IPS-NIHi7 (cell line): Measurements from ENCODE around the gene HOXA6.

Experiments
- DNase-seq: peaks from one replicate; pipeline ENCODE4 v3.0.0; 2012; ENCODE audit warnings: mixed read lengths; ENCODE audit errors: extremely low spot score

The HOXA6 gene

DNA sequence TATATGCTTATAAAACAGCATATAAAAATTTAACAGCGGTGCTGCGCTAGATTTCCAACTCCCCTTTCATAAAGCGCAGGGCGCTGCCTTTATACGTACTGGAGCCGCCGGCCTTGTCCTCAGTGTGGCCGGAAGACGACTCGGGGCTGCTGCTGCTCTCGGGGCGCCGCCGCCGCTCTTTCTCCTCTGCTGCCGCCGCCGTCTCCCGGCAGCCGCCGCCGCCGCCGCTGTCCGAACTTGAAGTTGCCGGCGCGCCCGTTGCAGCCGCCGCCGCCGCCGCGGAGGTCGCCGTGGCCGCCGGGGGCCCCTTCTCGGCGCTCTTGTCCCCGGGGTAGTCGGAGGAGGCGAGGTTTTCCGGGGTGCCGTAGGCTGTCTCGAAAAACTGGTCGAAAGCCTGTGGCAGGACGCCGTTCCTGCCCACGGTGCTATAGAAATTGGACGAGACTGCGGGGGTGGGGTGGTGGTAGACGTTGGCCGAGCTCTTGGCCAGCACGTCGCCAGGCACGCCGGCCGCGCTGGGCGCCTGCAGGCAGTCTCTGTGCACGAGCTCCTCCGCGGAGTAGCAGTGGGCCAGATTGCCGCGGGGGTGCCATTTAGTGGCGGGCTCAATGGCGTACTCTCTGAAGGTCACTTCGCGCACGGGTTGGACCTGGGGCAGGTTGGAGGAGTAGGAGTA, 36.9 kb upstream of the HOXA6 start:
- DNase-seq, result no peak

DNA sequence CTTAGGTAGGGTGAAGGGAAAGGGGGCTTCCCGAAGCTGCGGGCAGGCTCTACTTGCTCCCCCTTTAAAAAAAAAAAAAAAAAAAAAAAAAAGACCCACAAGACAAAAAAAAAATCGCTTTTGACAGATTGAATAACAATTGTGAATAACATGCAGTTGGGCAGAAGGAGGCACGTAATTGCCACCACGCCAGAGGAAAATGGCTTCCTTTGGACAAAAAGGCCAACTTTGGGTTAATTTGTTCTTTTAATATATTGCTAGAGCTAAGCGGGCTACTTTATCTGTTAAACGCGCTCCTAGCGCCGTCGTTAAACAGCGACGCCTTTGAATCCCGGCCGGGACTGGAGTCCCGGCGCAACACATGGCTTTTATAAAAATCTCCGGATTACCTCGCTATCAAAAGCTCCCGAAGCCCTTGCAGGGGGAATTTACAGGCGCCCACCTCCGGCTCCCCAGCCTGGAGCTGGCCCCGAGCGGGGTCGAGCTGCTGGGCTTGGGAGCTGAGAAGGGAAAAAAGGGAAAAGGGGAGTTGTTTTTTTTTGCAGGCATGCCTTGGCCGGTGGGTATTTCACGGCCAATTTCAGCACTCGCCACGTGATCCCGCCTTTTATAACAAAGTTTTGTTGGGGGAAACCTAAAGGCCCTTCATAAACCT, 36.2 kb upstream of the HOXA6 start:
- DNase-seq, result no peak

DNA sequence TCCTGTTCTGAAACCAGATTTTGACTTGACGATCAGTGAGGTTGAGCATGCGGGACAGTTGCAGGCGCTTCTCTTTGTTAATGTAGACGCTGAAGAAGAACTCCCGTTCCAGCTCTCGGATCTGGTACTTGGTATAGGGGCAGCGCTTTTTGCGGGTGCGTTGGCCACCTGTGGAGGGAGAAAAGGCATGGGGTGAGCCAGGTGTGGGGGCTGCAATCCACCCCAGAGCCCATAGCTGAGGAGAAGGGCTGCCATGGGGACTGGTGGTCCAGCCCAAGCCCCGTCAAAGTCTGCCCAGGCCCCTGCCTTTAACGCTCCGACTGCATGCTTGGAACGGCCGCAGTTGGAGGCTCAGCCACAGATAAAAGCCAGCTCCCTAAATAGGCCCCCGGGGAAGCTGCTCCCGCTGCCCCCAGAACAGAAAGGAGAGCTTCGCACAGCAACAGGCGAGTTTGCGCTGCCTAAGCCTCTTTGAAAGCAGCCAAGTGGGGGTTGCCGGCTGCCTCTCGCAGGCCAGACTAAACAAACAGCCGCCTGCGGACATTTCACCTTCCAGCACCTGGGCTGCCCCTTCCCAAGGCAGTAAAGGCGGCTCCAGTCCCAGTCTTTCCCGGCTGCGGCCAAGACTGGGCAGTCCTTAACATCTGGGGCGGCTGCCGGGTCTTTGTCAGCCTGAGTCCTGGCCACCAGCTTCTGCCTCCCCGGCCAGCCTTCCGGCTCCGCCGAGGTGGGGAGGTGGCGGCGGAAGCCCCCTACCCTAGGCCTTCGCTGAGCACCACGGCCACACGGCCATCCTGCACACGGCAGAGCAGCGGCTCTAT, 35.5 kb upstream of the HOXA6 start:
- DNase-seq, result no peak

DNA sequence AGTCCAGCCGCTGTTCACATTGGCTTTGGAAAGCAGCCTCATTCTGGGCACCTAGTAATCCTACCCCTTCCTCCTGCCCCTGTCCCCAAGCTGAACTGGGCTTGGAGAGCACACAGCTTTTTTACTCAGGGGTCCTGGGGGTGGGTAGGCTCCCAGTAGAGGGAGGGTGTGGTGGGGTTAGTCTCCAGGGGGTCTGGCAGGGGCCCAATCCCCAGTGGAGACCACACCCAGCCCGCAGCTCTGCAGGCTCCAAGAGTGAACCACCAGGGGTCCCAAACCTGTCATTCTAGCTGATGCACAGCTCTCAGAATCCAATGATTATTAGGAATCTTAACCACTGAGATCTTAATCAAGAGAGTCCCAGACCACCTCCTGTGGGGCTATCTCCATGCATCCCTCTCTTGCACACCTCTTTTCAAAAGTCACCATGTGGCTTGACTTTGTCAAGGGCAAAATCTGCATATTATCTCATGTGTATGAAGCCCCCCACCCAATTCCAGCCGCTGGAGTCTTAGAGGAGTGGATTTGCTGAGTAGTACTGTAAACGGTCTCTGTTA, 34.8 kb upstream of the HOXA6 start:
- DNase-seq, result no peak

DNA sequence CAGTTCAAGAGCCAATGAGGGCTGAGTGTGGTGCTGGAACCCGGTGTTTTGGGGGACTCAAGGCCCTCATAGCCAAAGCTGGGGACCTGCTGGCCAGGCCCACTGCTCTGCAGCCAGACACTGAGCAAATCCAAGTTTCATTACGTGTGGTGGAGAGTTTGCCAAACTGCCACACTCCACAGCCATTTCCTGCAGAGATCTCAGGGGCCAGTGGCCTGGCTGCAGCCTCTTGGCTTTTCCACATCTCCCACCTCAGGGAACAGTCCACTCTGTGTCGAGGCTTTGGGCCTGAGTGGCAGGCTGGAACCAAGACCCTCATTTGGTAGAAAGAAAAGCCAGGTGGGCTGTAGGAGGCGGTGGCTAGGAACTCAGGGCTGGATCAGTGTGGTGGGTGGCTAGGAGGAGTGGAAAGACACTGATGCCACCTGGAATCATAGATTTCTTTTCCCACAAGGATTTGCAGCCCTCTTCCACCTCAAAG, 34.3 kb upstream of the HOXA6 start:
- no peak for DNase-seq

DNA sequence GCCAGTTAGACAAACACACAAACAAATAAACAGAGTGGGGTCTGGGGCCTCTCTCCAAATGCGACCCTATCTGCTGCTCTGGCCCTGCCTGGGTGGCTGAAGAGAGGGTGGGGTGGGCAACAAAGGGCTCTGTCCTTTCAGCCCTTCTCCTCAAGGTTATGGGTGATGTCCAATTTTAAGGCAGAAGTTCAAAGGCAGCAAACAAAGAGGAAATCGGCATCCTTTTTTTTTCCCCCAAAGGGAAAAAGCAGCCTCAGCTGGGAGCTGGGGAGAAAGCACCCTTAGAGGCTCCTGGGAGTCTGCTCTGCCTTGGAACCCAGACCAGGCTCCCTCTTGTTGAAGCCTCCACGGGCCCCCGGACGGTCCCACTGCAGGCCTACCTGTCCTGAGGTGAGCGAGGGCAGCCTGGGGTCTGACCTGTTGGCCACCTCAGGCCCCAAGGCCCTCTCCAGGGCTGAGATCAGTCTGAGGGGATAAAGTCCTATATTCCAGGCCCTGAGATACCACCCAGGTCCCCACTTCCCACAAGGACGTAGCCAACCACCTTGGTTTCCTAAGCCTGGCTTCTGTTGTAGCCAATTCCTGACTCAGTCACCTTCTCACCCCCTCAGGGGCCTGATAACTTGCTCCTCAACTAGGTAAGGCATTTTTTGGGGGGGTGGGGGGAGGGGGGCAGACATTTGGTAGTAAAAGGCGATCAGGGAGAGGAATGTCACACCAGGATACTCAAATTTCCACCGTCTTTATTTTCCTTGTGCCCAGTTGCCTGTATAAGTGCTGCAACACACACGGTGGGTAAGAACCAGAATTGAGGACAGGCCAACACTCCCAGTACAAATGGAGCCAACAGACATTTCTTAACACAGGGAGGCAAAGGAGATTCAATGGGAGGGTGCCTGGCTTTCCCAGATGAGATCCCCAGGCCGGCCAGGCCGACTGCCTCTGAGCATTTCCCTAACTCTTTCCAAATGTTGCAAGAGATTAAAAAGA, 33.2 kb upstream of the HOXA6 start:
- no peak for DNase-seq

DNA sequence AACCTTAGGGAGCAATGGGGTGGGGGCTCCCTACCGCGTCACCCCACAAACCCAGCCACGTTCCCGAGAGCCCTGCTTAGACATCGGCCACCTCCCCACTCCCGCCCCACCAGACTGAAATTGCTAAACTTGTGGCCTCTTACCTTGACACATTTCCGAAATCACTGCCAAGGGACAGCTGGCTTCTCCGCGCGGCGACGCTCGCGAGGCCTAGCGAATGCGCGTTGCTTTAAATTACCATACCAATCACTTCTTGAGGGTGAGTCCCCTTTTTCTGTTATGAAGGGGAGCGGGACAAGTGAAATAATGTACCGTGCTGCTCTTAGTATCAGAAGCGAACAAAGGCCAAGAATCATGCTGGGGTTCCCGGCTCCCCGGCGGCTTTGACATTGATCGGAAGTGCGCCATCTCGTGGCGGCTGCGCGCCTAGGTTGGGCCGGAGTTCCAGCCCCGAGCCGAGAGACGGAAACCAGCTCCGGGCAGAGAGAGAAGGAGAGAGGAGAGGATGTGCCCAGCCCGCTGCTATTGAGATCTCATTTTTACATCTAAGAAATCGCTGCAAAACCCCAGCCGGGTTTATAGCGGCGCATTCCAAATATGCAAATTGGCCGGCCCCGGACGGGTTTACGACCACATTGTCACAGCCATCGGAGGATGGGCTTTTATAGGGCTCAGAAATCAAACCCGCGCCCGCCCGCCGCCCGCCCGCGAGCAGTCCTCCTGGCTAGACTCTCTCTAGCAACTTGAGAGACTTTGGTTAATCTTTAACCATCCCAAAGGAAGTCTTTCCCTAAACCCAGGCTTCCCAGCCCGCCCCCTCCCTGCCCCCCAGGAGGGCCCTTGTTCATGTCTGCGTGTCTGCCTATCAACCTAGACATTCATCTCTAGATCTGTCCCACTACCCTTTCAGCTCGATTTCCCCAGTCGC, 32.2 kb upstream of the HOXA6 start:
- DNase-seq, result peak; percentile 81

DNA sequence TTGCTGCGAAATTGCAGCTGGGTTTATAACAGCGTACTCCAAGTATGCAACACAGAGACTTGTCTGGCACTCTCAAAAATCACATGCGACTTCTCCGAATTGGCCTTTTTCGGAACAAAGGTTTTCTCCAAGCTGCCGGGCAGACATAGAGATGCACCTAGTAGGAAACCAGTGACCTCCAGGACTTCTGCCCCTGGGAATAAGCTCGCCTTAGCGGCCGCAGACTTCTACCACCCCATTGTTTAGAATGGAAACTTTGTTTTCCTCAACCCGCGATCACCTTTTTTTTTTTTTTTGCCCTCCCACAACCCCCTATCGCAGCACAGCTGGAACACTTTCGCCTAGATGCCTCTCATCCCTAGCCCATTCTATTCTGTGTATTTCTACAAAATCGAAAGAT, 31.5 kb upstream of the HOXA6 start:
- DNase-seq, result no peak

DNA sequence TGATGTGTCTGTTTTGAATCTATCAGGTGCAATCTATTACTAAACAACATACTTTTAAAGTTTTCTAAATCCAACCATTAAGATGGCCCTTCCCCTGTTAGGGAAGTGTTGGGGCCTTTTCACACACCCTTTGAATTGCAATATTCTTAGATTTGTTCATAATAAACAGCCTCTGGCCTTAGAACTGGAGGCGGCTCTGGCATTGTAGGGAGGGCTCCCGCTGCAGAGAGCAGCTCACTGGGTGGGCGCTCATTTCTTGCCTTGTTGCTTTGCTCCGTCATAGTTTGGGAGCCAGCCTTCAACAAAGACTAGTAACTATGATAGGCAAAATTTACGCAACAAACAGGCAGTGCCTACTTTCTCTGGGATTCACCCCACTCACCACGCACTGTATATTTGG, 30.8 kb upstream of the HOXA6 start:
- no peak for DNase-seq

DNA sequence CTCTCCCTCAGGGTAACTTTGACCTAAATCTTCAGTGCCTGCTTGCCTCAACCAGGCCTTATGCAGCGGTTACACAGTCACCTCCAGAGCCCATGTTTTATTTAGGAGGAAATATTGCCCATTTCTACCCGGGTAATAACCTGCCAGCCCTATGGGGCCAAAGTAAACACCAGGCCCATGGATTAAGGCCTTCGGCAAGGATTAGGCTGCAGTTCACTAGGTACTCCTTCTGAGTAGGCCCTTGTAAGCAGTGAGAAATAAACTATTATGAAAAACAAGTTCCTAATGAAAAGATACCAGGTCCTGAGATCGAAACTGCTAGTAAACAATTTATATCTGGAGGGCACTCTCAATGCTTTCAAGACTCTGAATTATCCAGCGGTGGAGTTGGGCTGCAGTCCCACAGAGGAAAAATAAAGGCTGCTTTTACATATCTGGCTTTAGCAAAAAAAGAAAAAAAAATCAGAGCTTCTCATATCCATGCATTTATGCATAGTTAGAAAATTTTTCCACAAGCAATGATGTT, 30.3 kb upstream of the HOXA6 start:
- no peak for DNase-seq

DNA sequence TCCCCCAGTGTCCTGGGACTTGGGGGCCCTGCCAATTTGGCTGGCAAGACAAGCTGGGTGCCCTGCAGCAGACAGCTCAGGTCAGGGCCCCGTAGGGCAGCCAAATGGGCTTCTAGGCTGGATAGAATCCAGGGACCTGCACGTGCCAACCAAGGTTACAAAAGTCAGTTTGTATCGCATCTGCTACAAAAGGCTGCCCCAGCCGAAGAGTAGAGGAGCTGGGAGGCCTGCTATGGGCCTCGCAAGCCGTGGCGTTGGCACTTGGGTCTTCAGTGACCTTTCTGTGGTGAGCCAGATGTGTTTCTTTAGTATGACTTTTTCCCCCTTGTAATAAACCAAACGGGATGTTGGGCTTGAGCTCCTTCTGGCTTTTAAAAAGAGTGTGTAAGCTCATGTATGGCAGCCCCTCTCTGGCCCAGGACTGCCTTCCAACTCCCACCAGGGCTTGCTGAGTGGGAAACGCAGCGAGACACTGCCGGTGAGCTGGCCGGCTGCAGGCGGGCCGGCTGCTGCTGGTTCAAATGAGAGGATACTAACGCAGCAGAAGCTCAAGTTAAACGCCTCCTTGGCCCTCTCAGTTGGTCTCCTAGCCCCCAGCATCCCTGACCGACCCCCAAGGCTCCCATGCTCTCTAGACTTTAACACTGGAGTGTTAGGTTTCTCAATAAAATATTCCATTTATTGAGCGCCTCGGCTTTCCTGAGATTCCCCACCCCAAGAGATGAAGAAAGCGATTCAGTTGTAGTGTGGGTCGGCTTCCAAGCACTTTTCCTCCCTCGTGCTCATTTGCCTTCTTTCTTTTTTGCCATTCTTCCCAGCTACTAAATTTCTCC, 29.6 kb upstream of the HOXA6 start:
- no peak for DNase-seq

DNA sequence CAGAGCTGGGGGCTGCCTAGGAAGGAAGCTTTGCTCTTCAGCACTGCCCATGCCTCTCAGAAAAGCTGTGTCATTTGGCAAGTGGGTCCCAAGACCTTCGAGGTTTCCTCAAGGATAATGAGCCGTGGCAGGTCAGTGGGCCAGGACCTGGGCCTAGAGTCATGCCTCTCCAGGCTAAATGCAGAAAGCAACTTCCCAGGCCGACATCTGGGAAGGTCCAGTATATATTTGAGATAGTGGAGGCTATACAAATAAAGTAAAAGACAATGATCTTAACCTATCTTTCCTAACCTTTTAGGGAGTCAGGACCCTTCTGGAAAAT, 28.9 kb upstream of the HOXA6 start:
- DNase-seq, result no peak

DNA sequence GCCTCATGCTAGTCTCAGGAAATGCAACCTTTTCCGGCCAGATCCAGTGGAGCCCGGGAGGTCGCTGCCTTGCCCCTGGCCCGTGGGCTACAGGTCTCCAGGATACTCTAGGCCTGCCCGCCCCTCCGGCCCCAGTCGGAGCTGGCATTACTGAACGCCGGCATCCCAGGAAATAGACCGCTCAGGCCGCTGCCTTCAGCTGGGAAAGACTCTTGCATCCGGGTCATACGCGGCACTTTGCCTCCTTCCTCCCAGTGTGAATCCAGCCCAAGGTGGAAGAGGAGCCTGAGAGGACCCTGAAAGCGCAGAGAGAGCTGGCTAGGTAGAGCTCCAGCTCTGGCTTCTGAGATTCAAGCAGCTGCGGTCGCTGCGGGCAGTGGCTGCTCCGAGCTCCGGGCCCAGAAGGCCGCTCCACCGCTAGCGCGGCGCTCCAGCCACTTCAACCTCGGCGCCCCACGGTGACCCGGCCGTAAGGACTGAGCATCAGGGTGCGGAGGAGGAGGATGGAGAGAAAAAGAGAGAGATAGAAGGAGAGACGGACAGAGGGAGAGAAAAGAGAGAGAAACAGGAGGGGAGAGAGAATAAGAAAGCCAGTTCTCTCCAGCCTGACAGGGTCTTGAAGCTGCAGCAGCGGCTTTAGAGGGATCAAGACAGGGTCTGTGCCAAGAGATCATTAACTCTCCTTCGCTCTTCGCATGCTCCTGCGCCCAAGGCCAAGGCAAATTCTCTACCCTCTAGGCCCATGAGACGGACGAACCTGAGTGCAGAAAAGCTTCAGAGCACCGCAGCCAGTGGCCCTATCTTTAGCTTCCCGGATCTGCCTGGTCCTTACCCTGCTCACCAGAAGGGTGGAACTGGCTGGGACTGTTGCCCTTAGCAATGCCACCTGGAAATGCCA, 28.3 kb upstream of the HOXA6 start:
- DNase-seq, result no peak

DNA sequence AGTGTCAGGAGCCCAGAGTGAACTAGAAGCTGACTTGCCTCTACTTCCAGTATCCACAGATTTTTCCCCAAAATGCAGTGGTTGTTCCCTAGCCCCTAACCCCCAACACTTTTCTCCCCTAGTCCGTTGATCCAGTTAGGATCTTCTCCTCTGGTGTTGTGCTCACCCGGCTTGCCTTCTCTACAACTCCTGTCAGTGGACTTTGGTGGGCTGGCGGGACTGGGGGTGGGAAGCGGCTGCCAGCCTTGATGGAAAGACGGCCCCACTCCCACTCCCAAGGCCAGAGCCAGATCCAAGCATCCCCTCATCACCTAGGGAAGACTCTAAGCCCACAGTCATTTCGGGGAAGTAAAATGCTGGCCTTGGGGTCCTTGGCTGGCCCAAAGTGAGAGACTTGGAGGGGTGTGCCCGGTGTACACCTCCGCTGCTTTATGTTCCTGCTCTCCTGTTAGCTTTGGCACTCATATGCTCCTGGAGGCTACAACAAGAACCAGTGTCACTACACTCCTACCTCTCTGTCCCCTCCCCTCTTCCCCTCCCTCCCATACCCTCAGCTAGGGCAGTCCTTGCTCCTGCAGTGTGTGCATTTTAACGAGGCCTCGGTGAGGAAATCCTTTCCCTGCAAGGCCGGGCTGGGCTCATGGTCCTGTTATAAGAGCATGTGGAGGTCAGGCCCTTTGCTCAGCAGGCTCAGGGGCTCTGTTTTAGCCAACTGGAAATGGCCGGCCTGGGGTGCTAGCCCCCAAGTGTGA, 27.5 kb upstream of the HOXA6 start:
- DNase-seq, result no peak

DNA sequence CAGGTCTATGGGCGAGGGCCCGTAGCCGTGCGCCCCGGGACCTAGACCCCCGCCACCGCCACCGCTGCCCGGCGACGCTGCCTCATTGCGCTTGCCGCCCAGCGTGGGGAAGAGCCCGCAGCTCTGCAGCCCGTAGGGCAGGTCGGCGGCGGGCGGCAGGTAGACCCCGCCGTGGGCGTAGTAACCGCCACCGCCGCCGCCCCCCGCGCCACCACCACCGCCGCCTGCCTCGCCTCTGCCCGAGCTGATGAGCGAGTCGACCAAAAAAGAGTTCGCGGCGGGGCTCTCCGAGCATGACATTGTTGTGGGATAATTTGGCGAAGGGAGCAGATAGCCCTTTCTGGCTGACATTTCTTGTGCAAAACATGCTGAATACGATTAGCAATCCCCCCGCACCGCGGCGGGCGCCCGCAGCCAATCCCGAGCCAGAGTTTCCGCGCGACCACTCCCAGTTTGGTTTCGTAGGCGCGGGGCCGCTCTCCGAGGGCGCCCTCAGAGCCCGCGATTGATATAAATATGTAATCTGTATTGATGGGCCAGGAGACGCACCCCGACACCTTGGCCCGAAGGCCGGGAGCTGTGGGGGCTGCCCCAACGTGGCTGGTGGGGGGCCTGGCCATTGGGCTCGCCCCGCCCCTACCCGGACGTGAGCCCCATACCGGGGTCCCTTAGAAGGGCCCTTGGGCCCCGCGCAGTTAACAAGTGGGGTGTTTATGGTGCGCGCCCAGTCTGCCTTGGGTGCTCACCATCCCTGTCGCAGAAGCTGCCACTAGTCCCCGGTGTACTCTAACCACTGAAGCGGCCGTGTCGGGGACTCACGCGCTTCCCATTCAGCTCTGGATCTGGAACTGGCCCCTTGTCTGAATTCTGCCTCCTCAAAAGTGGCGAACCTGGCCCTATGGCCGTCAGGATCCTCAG, 26.6 kb upstream of the HOXA6 start, which contains the start of gene HOXA10:
TSS of gene HOXA10 (minus strand) at position 365 of the 918 bp plus-strand sequence. CDS start at position 351, 14 bp downstream.
- DNase-seq, result no peak

DNA sequence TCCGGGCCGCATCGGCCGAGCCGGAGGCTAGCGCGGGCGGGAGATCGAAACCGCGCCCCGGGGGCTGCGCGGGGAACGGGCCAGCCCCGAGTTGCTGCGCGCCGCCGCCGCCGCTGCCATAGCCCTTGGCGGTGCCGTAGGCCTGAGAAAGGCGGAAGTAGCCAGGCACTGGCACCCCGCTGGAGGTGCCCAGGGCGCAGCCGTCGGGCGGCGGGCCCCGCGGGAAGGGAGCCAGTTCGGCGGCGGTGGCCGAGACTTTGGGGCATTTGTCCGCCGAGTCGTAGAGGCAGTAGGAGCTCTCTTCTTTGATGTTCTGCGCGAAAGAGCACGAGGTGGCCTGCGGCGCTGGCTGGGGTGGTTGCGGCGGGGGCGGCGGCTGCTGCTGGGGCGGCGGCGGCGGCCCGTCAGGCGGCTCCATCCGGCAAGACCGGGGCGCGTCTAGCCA, 26.0 kb upstream of the HOXA6 start:
- no peak for DNase-seq
